K562 (cell line): ENCODE measurements around the gene FSTL4. TPM values are rescaled to one million over a fixed set of nuclear protein-coding genes. Genes with fewer than 3 reads are reported as not detected.

Experiments used
- ATAC-seq: fragments of 200-7000 bp; cut with Tn5 transposase; 3 replicates; pipeline ENCODE4 v1.9.1; 2020; ENCODE audit warnings: moderate library complexity
- BruUV-seq: library from RNA; stranded (reverse); fragments of 400-500 nt; replicated peaks from 2 replicates; lab custom pipeline; 2021; lab: Mats Ljungman, UMichigan
- CTCF ChIA-PET: fragments of 300-600 bp; formaldehyde crosslinking; extraction: SDS; loops from one replicate; lab custom pipeline; 2021; ENCODE audit warnings: low intra/inter-chr PET ratio; lab: Yijun Ruan, JAX
- POLR2A ChIA-PET: fragments of 300-600, 350-650 bp; sonication (Branson Sonifier 250); formaldehyde crosslinking; extraction: SDS; loops from one replicate; lab custom pipeline; 2021; ENCODE audit warnings: antibody characterized with exemption, inconsistent platforms; lab: Yijun Ruan, JAX
- DNase-seq, 4 experiments: peaks; one replicate each; pipeline versions ENCODE4 v3.0.0 to v3.0.0-alpha.2; 2011 to 2018; ENCODE audit warnings: low spot score in 3 of 4, mixed read lengths in 3 of 4; ENCODE audit errors: extremely low read depth in 1 of 4
- FAIRE-seq: peaks from 2 replicates; lab custom pipeline; 2011; peaks lifted over from hg19 to GRCh38; lab: Jason Lieb, UNC
- H2AFZ ChIP-seq: 2 replicates; pipeline ENCODE4 v1.6.0; 2011; ENCODE audit warnings: low read depth, low read length, control low read depth, inconsistent platforms
- H3K27ac ChIP-seq: fragments of 200-600 bp; 3 replicates; pipeline ENCODE4 v1.8.0; 2011; ENCODE audit warnings: low read depth, mild to moderate bottlenecking, control low read depth, inconsistent platforms, low read length, moderate library complexity, mixed read lengths; ENCODE audit errors: extremely low read depth
- H3K27me3 ChIP-seq, 2 experiments: fragments of 300-600 bp in 1 of 2; 2 replicates in 1 of 2; 3 replicates in 1 of 2; pipeline versions ENCODE4 v1.6.0 to v1.8.0; 2011; ENCODE audit warnings: inconsistent platforms in 2 of 2, low read length in 2 of 2, mild to moderate bottlenecking in 1 of 2, mixed read lengths in 1 of 2, moderate library complexity in 1 of 2; ENCODE audit not compliant: control insufficient read depth in 2 of 2, insufficient read depth in 2 of 2
- H3K36me3 ChIP-seq: fragments of 300-600 bp; 3 replicates; pipeline ENCODE4 v1.8.0; 2011; ENCODE audit warnings: mild to moderate bottlenecking, low read length, inconsistent platforms; ENCODE audit not compliant: control insufficient read depth, insufficient read depth
- H3K4me1 ChIP-seq, 2 experiments: fragments of 200-600 bp in 1 of 2; replicated peaks in 1 of 2; 2 replicates in 1 of 2; 3 replicates in 1 of 2; pipeline versions ENCODE4 v1.5.1 to v1.8.0; 2011; ENCODE audit warnings: inconsistent platforms in 2 of 2, low read length in 2 of 2, mild to moderate bottlenecking in 1 of 2, mixed read lengths in 1 of 2, moderate library complexity in 1 of 2; ENCODE audit not compliant: control insufficient read depth in 2 of 2, insufficient read depth in 2 of 2
- H3K4me2 ChIP-seq: 2 replicates; pipeline ENCODE4 v1.6.1; 2011; ENCODE audit warnings: low read length, control low read depth, inconsistent platforms, mixed read lengths; ENCODE audit not compliant: insufficient read depth
- H3K4me3 ChIP-seq: fragments of 200-600 bp; sonication (generic), shearing (Covaris generic); 2 replicates; pipeline ENCODE4 v1.5.1; 2016; ENCODE audit warnings: control low read depth, inconsistent platforms
- H3K79me2 ChIP-seq: fragments of 200-600 bp; 3 replicates; pipeline ENCODE4 v1.8.0; 2011; ENCODE audit warnings: low read length, inconsistent platforms; ENCODE audit not compliant: control insufficient read depth, insufficient read depth
- H3K9ac ChIP-seq, 2 experiments: 2 replicates each; pipeline versions ENCODE4 v1.6.0 to v1.6.1; 2011; ENCODE audit warnings: low read depth in 2 of 2, low read length in 2 of 2, control low read depth in 1 of 2, inconsistent platforms in 1 of 2, mild to moderate bottlenecking in 1 of 2, mixed read lengths in 1 of 2; ENCODE audit not compliant: insufficient read depth in 1 of 2
- H3K9me1 ChIP-seq: one replicate; pipeline ENCODE4 v1.6.0; 2011; ENCODE audit warnings: inconsistent platforms, mild to moderate bottlenecking, low read length, moderate library complexity; ENCODE audit not compliant: control insufficient read depth, insufficient read depth
- H3K9me3 ChIP-seq: replicated peaks from 2 replicates; pipeline ENCODE4 v1.5.1; 2011; ENCODE audit warnings: low read depth, low read length, inconsistent platforms; ENCODE audit not compliant: control insufficient read depth, insufficient read depth
- H4K20me1 ChIP-seq: replicated peaks from 2 replicates; pipeline ENCODE4 v1.6.1; 2011; ENCODE audit warnings: low read length, inconsistent platforms, mixed read lengths; ENCODE audit not compliant: control insufficient read depth, insufficient read depth
- ARID3B ChIP-seq: fragments of 250-450 bp; sonication (Bioruptor Pico); IDR thresholded peaks from 2 replicates; pipeline ENCODE4 v1.4.0; 2020; ENCODE audit warnings: borderline replicate concordance
- HNRNPUL1 ChIP-seq: fragments of 200-400 bp; formaldehyde crosslinking; IDR thresholded peaks from 2 replicates; pipeline ENCODE4 v1.6.1; 2017; ENCODE audit warnings: low read length
- MAFK ChIP-seq: IDR thresholded peaks from 2 replicates; pipeline ENCODE4 v1.6.1; 2011; ENCODE audit warnings: low read length, improper control_type of control experiment
- MCM2 ChIP-seq: fragments of 450-650 bp; IDR thresholded peaks from 2 replicates; pipeline ENCODE4 v1.6.1; 2017; ENCODE audit warnings: low read depth, mild to moderate bottlenecking
- NR2F6 ChIP-seq: fragments of 450-650 bp; formaldehyde crosslinking; IDR thresholded peaks from 2 replicates; pipeline ENCODE4 v1.4.0; 2020; ENCODE audit warnings: mild to moderate bottlenecking
- PHF20 ChIP-seq: fragments of 450-650 bp; IDR thresholded peaks from 2 replicates; pipeline ENCODE4 v1.6.1; 2018; ENCODE audit not compliant: partially characterized antibody
- PYGO2 ChIP-seq: fragments of 450-650 bp; IDR thresholded peaks from 2 replicates; pipeline ENCODE4 v1.6.1; 2016; ENCODE audit warnings: mild to moderate bottlenecking, missing genetic modification characterization, moderate library complexity, missing compliant biosample characterization
- ZNF449 ChIP-seq: fragments of 250-450 bp; sonication (Bioruptor Pico); IDR thresholded peaks from 2 replicates; pipeline ENCODE4 v1.8.0; 2022; ENCODE audit warnings: moderate library complexity, mild to moderate bottlenecking, inconsistent platforms
- ZNF583 ChIP-seq: fragments of 250-450 bp; sonication (Bioruptor Pico); IDR thresholded peaks from 2 replicates; pipeline ENCODE4 v1.4.0; 2020
- ZNF644 ChIP-seq: fragments of 200-800 bp; sonication (Bioruptor generic); IDR thresholded peaks from 2 replicates; pipeline ENCODE4 v1.6.1; 2016; ENCODE audit warnings: low read depth, missing genetic modification characterization, missing compliant biosample characterization
- WGBS: fragments of 100-300 bp; shearing (Covaris generic); methylation state at CpG from one replicate; pipeline ENCODE4 v1.1.6; 2016; ENCODE audit warnings: low coverage, mixed read lengths; ENCODE audit not compliant: insufficient coverage; ENCODE audit errors: missing lambda C conversion rate; 5-methylcytosine and 5-hydroxymethylcytosine counted together
- in situ Hi-C: fragments of 300-500 bp; cut with MboI; formaldehyde crosslinking; loops from 4 replicates; pipeline ENCODE4 v1.15.0; 2018; ENCODE audit warnings: inconsistent platforms, mixed read lengths
- intact Hi-C: fragments of 100-400 bp; cut with micrococcal nuclease; formaldehyde crosslinking; loops from 2 replicates; pipeline ENCODE4 v1.14.2; 2022
- polyA plus RNA-seq, 8 experiments: library from polyadenylated mRNA; depleted of rRNA in 4 of 8; stranded (reverse) in 5 of 8; unstranded in 3 of 8; fragments of >200 nt; fragmentation: Nextera tagmentation in 2 of 8; fragmentation: Illumina TruSeq in 1 of 8; extraction: Ambion mirVana in 2 of 8; extraction: Trizol in 1 of 8; gene quantifications; 2 replicates each; pipeline versions ENCODE4 v1.2.1 to v1.2.3, GENCODE V29; 2011 to 2014; ENCODE audit warnings: inconsistent platforms in 1 of 8, missing spikeins in 1 of 8
- total RNA-seq, 7 experiments: library from RNA; depleted of rRNA in 6 of 7; stranded (reverse); fragments of >200 nt in 6 of 7; fragmentation: Illumina TruSeq in 2 of 7; extraction: Trizol in 2 of 7; gene quantifications; 2 replicates each; pipeline versions ENCODE4 v1.2.1 to v1.2.3, GENCODE V29; 2011 to 2021; ENCODE audit warnings: low replicate concordance in 1 of 7
- TF ChIP-seq, protein P1 (sequence below), 2 experiments: IDR thresholded peaks; 2 replicates each; pipeline ENCODE4 v1.6.1; 2012; ENCODE audit warnings: improper control_type of control experiment in 2 of 2, low read depth in 2 of 2, low read length in 2 of 2, borderline replicate concordance in 1 of 2

The FSTL4 gene
- total and polyA plus RNA-seq, 9 of the 15 experiments (the other 6 are each of a cell fraction or from before 2014, with no cell fraction given) = 0.08 to 0.18 (median 0.10) TPM; not detected in 5

- Histone ChIP-seq H4K20me1 (peaks cover 13% of the 10 kb centered on the region), H3K27me3 (peaks cover 9 to 56% of the 10 kb centered on the region in 2 experiments; a peak in 4 of 5 replicates), H3K4me1 (peaks cover 0 to 6% of the 10 kb centered on the region in 2 experiments; a peak in 2 of 5 replicates), H3K4me2 (no peak overlapping the region), H3K27ac (no peak overlapping the region), H3K36me3 (no peaks in the 10 kb centered on the region), H3K79me2 (no peaks in the 10 kb centered on the region), H3K4me3 (no peak overlapping the region), H3K9me1 (peaks cover 3% of the 10 kb centered on the region), H3K9me3 (no peaks in the 10 kb centered on the region; the same call in 1 of the 2 replicates), H3K9ac (no peak overlapping the region), H2AFZ (no peak overlapping the region)
- in situ Hi-C loops = loop anchor here (10.0 kb wide), 1 partner anchor 519 kb away; no protein-coding TSS in a partner anchor
- no peak for FAIRE-seq
- 10% methylated on average over 4 of the region's 4 CpGs for WGBS
- ChIA-PET POLR2A (no interaction called here), CTCF (no interaction called here)
- intact Hi-C loops = no loop called here
- DNase-seq = no peak
- TF ChIP-seq, protein P1, sequence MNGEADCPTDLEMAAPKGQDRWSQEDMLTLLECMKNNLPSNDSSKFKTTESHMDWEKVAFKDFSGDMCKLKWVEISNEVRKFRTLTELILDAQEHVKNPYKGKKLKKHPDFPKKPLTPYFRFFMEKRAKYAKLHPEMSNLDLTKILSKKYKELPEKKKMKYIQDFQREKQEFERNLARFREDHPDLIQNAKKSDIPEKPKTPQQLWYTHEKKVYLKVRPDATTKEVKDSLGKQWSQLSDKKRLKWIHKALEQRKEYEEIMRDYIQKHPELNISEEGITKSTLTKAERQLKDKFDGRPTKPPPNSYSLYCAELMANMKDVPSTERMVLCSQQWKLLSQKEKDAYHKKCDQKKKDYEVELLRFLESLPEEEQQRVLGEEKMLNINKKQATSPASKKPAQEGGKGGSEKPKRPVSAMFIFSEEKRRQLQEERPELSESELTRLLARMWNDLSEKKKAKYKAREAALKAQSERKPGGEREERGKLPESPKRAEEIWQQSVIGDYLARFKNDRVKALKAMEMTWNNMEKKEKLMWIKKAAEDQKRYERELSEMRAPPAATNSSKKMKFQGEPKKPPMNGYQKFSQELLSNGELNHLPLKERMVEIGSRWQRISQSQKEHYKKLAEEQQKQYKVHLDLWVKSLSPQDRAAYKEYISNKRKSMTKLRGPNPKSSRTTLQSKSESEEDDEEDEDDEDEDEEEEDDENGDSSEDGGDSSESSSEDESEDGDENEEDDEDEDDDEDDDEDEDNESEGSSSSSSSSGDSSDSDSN (IDR thresholded peaks at IDR 0.05; ENCODE audit: borderline replicate concordance in 1 of 2, low read depth in 2 of 2, low read length in 2 of 2) = no peak
- no peak for TF ChIP-seq NR2F6 (CRISPR knock-in tag)
- no peak for TF ChIP-seq HNRNPUL1
- no peak for TF ChIP-seq MAFK
- no peak for TF ChIP-seq ZNF644
- TF ChIP-seq ZNF449 (CRISPR knock-in tag) = no peak
- no peak for TF ChIP-seq ARID3B (CRISPR knock-in tag)
- TF ChIP-seq PYGO2 (tag) = no peak
- TF ChIP-seq PHF20 = no peak
- TF ChIP-seq MCM2 = no peak
- TF ChIP-seq ZNF583 = no peak
- BruUV-seq = no TSS peak
- no peak for ATAC-seq
Observed at GRCh38 chr5:133425764-133426163, 186.6 kb downstream of the FSTL4 start.
